Measurements from ENCODE around the gene PDYN. TPM values are rescaled to one million over a fixed set of nuclear protein-coding genes. Genes with fewer than 3 reads are reported as not detected.
A peak's percentile ranks its signal among the peaks of the same experiment; 100 is the strongest.

The PDYN gene
- total RNA-seq, 3 donors from 2014 or later = not detected

DNA sequence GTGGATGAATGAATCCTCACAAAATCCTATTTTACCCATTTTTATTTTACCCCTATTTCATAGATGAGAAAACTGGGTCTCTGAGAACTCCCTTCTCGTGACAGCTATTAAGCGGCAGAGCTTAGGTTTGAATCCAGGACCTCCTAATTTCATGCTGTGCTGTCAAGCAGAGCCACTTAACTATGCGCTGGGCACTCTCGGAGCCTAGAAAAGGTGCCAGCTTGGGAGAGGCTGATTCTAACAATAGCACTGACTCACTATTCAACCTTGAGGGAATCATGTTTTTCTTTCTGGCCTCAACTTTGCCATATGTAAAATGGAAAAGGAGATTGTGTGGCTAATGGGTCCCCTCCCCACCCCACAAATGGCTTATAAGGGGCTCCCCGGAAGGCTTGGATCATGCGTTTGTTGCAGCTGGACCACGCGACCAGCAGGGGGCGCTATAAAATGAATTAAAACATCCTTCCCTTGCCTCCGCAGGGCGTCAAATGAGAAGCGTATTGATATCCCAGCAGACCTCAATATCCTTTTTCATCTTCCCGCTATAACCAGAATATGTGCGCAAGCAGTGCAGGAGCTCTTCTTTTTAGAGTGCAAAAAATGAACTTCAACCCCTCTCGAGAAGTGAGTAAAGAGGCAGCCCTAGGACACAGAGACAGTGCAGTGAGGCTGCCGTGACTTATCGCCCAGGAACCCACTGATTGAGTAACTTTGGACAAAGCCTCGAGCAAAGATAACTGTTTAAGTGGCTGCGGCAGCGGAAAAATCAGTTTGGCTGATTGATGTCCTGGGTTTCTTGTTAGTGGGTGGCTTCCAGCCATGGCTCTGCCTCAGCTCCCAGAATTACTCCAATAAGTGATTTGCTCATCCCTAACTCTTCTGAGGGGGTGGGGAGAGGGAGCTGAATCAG lies 12.8 kb upstream of the PDYN start:
- TF ChIP-seq, protein P1, sequence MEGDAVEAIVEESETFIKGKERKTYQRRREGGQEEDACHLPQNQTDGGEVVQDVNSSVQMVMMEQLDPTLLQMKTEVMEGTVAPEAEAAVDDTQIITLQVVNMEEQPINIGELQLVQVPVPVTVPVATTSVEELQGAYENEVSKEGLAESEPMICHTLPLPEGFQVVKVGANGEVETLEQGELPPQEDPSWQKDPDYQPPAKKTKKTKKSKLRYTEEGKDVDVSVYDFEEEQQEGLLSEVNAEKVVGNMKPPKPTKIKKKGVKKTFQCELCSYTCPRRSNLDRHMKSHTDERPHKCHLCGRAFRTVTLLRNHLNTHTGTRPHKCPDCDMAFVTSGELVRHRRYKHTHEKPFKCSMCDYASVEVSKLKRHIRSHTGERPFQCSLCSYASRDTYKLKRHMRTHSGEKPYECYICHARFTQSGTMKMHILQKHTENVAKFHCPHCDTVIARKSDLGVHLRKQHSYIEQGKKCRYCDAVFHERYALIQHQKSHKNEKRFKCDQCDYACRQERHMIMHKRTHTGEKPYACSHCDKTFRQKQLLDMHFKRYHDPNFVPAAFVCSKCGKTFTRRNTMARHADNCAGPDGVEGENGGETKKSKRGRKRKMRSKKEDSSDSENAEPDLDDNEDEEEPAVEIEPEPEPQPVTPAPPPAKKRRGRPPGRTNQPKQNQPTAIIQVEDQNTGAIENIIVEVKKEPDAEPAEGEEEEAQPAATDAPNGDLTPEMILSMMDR (IDR thresholded peaks at IDR 0.05) = peak; percentile 75
- Histone ChIP-seq H3K36me3 (ENCODE audit: low read depth) (no peaks in the 10 kb centered on the region), H3K4me1 (ENCODE audit: low read depth) (no peaks in the 10 kb centered on the region), H3K9me3 (no peaks in the 10 kb centered on the region), H3K4me3 (no peak overlapping the region)
- ATAC-seq = peak; percentile 45
- intact Hi-C loops (cut with DNase I, micrococcal nuclease) = loop anchor here in 1 of 2 donors (5.0 kb wide), 1 partner anchor 166 kb away; no protein-coding TSS in a partner anchor
- peak in 1 of 3 donors; percentile 25 for DNase-seq

DNA sequence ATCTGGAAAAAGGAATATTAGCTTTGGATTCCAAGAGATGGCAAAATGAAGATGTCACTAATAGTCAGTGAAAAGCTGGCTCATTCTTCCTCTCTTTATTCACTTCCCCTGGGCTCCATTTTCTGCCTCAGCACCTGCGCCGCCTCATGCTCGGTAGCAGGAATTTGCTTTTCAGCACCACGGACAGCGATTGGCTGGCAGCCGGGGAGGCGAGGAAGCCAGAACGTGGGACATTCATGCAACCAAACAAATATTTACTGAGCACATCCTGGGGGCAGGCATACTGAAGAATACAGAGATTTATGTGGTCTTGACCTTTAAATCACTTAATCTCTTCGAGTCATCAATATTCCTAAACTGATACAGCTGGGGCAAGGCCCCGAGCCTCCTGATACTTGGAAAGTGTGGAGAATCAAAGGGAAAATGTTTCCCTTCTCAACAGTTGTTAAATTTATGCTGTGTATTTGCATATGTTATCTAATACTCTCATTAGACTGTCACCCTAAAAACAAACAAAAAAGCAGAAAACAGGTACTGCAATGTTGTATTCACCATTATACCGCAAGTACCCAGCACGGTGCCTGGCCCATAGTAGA lies 12.1 kb upstream of the PDYN start:
- Histone ChIP-seq H3K9me3 (no peaks in the 10 kb centered on the region), H3K4me1 (ENCODE audit: low read depth) (no peaks in the 10 kb centered on the region), H3K4me3 (no peak overlapping the region), H3K36me3 (ENCODE audit: low read depth) (no peaks in the 10 kb centered on the region)
- ATAC-seq (peak; percentile 63), DNase-seq (peak in 2 of 3 donors; percentile 80 to 87)
- TF ChIP-seq, protein P1 (IDR thresholded peaks at IDR 0.05) = no peak
- intact Hi-C loops (cut with DNase I, micrococcal nuclease) = loop anchor here in 1 of 2 donors (5.0 kb wide), 1 partner anchor 166 kb away; no protein-coding TSS in a partner anchor

DNA sequence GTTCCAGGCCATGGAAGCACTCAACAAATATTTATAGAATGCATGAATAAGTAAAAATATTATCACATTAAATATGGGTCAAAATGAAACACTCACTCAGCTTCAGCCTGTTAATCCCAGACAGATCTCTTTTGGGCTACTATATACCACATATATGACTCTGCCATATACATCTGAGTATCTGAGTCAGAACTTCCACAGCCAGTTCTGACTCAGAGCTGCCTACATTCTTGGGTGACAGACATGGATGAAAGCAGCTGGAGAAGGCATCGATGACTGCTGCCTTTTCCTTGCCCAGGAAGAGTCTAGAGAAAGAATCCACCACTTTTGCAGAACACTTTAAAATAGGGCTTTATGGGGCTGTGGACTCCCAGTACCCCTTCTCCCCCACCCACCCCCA lies 11.5 kb upstream of the PDYN start:
- ATAC-seq (no peak), DNase-seq (no peak)
- H3K4me3 ChIP-seq = no peak overlapping the region
- intact Hi-C loops (cut with DNase I, micrococcal nuclease) = loop anchor here in 1 of 2 donors (5.0 kb wide), 1 partner anchor 167 kb away; no protein-coding TSS in a partner anchor
- H3K9me3 ChIP-seq = no peaks in the 10 kb centered on the region
- no peaks in the 10 kb centered on the region for H3K36me3 ChIP-seq (ENCODE audit: low read depth)
- TF ChIP-seq, protein P1 (IDR thresholded peaks at IDR 0.05) = no peak
- no peaks in the 10 kb centered on the region for H3K4me1 ChIP-seq (ENCODE audit: low read depth)

DNA sequence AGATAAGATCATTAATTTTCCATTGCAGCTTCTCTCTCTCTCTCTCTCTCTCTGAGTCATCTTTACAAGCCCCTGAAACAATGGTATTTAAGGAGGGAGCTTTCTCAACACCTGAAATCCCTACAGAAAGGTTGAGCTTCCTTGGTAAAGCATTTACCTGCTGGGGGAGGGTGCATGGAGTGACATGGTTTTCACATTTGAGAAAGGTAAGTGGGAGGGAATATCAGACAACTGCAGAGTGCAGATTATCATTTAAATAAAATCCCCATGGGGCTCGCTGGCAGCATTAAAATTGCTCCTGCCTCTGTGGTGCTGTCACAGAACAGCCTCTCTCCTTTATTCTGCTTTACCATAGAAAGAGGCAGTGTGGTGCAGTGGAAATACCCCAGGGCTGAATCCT lies 10.3 kb upstream of the PDYN start:
- Histone ChIP-seq H3K4me3 (no peak overlapping the region), H3K4me1 (ENCODE audit: low read depth) (no peaks in the 10 kb centered on the region), H3K36me3 (ENCODE audit: low read depth) (no peaks in the 10 kb centered on the region), H3K9me3 (no peaks in the 10 kb centered on the region)
- ATAC-seq = no peak
- intact Hi-C loops (cut with DNase I, micrococcal nuclease) = no loop called here
- no peak for DNase-seq
- TF ChIP-seq, protein P1 (IDR thresholded peaks at IDR 0.05) = no peak

DNA sequence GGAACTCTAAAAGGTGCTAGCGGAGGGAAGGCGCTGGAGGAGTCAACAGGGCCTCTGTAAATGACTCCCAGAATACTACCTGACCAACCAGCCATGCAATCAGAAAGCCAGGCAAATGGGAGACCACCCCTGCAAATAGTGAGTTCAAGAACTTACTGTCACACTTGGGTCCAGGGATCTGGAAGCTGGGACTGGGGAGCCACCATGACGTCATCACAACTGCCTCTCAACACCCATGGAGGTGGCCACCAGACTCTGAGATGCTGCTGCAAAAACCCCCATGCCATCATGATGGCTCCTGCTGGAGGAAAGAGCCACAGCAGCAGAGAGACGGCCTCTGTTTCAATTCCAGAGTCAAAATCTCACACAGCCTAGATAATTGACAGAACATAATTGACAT lies 8.5 kb upstream of the PDYN start:
- Histone ChIP-seq H3K4me3 (no peak overlapping the region), H3K9me3 (no peaks in the 10 kb centered on the region), H3K36me3 (ENCODE audit: low read depth) (no peaks in the 10 kb centered on the region), H3K4me1 (ENCODE audit: low read depth) (no peaks in the 10 kb centered on the region)
- TF ChIP-seq, protein P1 (IDR thresholded peaks at IDR 0.05) = no peak
- intact Hi-C loops (cut with DNase I, micrococcal nuclease) = no loop called here
- DNase-seq = no peak
- ATAC-seq = no peak

Data from mucosa of descending colon (tissue), 3 donors.